ENCODE measurements around the gene PRR5L. TPM values are rescaled to one million over a fixed set of nuclear protein-coding genes. Genes with fewer than 3 reads are reported as not detected.

PRR5L gene
- total and polyA plus RNA-seq, 7 donors, result 3.3 to 105 (median 11.9) TPM

DNA sequence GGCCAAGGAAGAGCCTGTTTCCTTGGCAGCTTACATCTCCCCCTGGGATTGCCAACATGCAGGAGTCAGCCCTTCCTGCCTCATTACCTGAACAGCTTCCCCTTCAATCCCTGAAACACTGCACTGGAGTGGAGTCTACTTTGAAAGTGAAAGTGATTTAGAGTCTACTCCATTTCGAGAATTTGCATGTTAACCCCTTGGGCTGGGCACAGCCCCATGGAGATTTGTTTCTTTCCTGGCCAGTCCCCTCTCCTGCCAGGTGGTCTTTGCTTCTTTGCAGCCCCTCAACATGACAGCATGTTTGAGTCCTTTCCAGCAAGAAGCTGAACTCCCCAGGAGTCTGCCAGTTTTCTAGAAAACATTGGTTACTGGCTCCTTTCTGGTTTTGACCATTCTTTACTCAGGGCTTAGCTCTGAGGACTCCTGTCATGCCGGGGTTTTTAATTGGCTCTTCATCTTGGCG, 154.1 kb downstream of the PRR5L start:
- Histone ChIP-seq H3K9me3 (no peaks in the 10 kb centered on the region), H3K4me1 (peaks cover 0 to 14% (median 13%) of the 10 kb centered on the region in 4 donors), H3K27me3 (no peaks in the 10 kb centered on the region), H3K4me3 (peak overlapping the region in 1 of 4 donors; percentile 5), H3K27ac (no peak overlapping the region), H3K36me3 (no peaks in the 10 kb centered on the region)
- no peak for DNase-seq
- TF ChIP-seq POLR2A (IDR thresholded peaks at IDR 0.05) (no peak), POLR2AphosphoS5 (IDR thresholded peaks at IDR 0.05) (no peak), EP300 (IDR thresholded peaks at IDR 0.05) (no peak)
- TF ChIP-seq, protein P1, sequence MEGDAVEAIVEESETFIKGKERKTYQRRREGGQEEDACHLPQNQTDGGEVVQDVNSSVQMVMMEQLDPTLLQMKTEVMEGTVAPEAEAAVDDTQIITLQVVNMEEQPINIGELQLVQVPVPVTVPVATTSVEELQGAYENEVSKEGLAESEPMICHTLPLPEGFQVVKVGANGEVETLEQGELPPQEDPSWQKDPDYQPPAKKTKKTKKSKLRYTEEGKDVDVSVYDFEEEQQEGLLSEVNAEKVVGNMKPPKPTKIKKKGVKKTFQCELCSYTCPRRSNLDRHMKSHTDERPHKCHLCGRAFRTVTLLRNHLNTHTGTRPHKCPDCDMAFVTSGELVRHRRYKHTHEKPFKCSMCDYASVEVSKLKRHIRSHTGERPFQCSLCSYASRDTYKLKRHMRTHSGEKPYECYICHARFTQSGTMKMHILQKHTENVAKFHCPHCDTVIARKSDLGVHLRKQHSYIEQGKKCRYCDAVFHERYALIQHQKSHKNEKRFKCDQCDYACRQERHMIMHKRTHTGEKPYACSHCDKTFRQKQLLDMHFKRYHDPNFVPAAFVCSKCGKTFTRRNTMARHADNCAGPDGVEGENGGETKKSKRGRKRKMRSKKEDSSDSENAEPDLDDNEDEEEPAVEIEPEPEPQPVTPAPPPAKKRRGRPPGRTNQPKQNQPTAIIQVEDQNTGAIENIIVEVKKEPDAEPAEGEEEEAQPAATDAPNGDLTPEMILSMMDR (IDR thresholded peaks at IDR 0.05), result no peak
- intact Hi-C loops (cut with DNase I), result no loop called here
- 16 to 32% methylated on average over 3 of the region's 3 CpGs for WGBS, 2 donors

DNA sequence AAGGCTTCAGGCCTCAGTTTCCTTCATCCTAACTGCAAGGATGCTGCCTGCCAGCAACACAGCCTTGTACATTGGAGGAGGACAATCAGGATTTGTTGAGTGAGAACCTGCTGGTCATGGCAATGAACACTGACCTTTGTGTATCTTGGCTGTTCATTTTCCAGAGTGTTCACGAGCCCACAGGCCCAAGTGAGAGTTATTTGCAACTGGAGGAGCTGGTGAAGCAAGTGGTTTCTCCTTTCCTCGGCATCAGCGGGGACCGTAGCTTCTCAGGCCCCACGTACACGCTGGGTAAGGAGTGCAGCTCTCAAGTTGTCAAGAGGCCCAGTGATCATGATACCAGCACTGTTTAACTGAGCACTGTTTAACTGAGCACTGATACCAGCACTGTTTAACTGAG, 155.0 kb downstream of the PRR5L start:
- intact Hi-C loops (cut with DNase I), result no loop called here

GRCh38 chr11:36451681-36452080, 155.6 kb downstream of the PRR5L start:
- H3K27ac ChIP-seq, result no peak overlapping the region
- H3K36me3 ChIP-seq, result no peaks in the 10 kb centered on the region
- H3K27me3 ChIP-seq, result no peaks in the 10 kb centered on the region
- peaks cover 0 to 26% (median 14%) of the 10 kb centered on the region in 4 donors for H3K4me1 ChIP-seq
- H3K4me3 ChIP-seq, result no peak overlapping the region
- TF ChIP-seq POLR2AphosphoS5 (IDR thresholded peaks at IDR 0.05), result no peak
- TF ChIP-seq POLR2A (IDR thresholded peaks at IDR 0.05), result no peak
- no peak for TF ChIP-seq EP300 (IDR thresholded peaks at IDR 0.05)
- TF ChIP-seq, protein P1 (IDR thresholded peaks at IDR 0.05), result no peak
- intact Hi-C loops (cut with DNase I), result no loop called here
- WGBS, 2 donors, result 78 to 94% methylated on average over 1 of the region's 1 CpG
- no peaks in the 10 kb centered on the region for H3K9me3 ChIP-seq
- no peak for DNase-seq

More for the DNA sequence above, 155.0 kb downstream of the PRR5L start:
- H3K36me3 ChIP-seq, result no peaks in the 10 kb centered on the region
- no peak overlapping the region for H3K4me3 ChIP-seq
- no peaks in the 10 kb centered on the region for H3K9me3 ChIP-seq
- WGBS, 2 donors, result 95 to 96% methylated on average over 6 of the region's 6 CpGs
- H3K27ac ChIP-seq, result no peak overlapping the region
- peaks cover 0 to 20% (median 13%) of the 10 kb centered on the region in 4 donors for H3K4me1 ChIP-seq
- DNase-seq, result no peak
- H3K27me3 ChIP-seq, result no peaks in the 10 kb centered on the region
- no peak for TF ChIP-seq POLR2A (IDR thresholded peaks at IDR 0.05)
- TF ChIP-seq, protein P1 (IDR thresholded peaks at IDR 0.05), result no peak
- no peak for TF ChIP-seq EP300 (IDR thresholded peaks at IDR 0.05)
- TF ChIP-seq POLR2AphosphoS5 (IDR thresholded peaks at IDR 0.05), result no peak

GRCh38 chr11:36452236-36452940, 156.3 kb downstream of the PRR5L start:
- Histone ChIP-seq H3K9me3 (no peaks in the 10 kb centered on the region), H3K4me1 (peaks cover 0 to 29% (median 16%) of the 10 kb centered on the region in 4 donors), H3K27ac (no peak overlapping the region), H3K36me3 (no peaks in the 10 kb centered on the region), H3K27me3 (no peaks in the 10 kb centered on the region), H3K4me3 (no peak overlapping the region)
- no peak for DNase-seq
- WGBS, 2 donors, result 46 to 48% methylated on average over 5 of the region's 5 CpGs
- TF ChIP-seq, protein P1 (IDR thresholded peaks at IDR 0.05), result no peak
- no peak for TF ChIP-seq EP300 (IDR thresholded peaks at IDR 0.05)
- no peak for TF ChIP-seq POLR2A (IDR thresholded peaks at IDR 0.05)
- no peak for TF ChIP-seq POLR2AphosphoS5 (IDR thresholded peaks at IDR 0.05)
- intact Hi-C loops (cut with DNase I), result no loop called here

Measured in sigmoid colon (tissue), 7 donors.